HepG2 (cell line): Measurements from ENCODE around the gene ESPNL. TPM values are rescaled to one million over a fixed set of nuclear protein-coding genes. Genes with fewer than 3 reads are reported as not detected.

Experiments
- ATAC-seq: fragments of 200-7000 bp; cut with Tn5 transposase; 3 replicates; pipeline ENCODE4 v1.9.1; 2020; ENCODE audit warnings: mild to moderate bottlenecking, moderate library complexity
- BruUV-seq: library from RNA; stranded (reverse); fragments of 400-500 nt; replicated peaks from 2 replicates; lab custom pipeline; 2021; lab: Mats Ljungman, UMichigan
- CTCF ChIA-PET: fragments of 300-600 bp; formaldehyde crosslinking; extraction: SDS; loops from one replicate; lab custom pipeline; 2021; ENCODE audit warnings: low total read pairs, inconsistent platforms, low intra/inter-chr PET ratio; lab: Yijun Ruan, JAX
- POLR2A ChIA-PET: fragments of 350-600 bp; sonication (Branson Sonifier 250); formaldehyde crosslinking; loops from one replicate; lab custom pipeline; 2020; ENCODE audit warnings: antibody characterized with exemption, inconsistent platforms; lab: Yijun Ruan, JAX
- DNase-seq: peaks from one replicate; pipeline ENCODE4 v3.0.0-alpha.2; 2015; ENCODE audit warnings: low spot score
- FAIRE-seq: peaks from 3 replicates; lab custom pipeline; 2011; peaks lifted over from hg19 to GRCh38; lab: Jason Lieb, UNC
- H2AFZ ChIP-seq: one replicate; pipeline ENCODE4 v1.6.1; 2011; ENCODE audit warnings: low read length, inconsistent platforms
- H3K27ac ChIP-seq: fragments of 300-600 bp; 3 replicates; pipeline ENCODE4 v1.8.0; 2011; ENCODE audit warnings: mixed run types, mild to moderate bottlenecking, mixed read lengths, low read length, inconsistent platforms; ENCODE audit not compliant: insufficient read depth; ENCODE audit errors: extremely low read length
- H3K27me3 ChIP-seq, 2 experiments: fragments of 200-600 bp in 1 of 2; 2 replicates in 1 of 2; 3 replicates in 1 of 2; pipeline versions ENCODE4 v1.6.0 to v1.8.0; 2011; ENCODE audit warnings: low read length in 2 of 2, mild to moderate bottlenecking in 2 of 2, moderate library complexity in 2 of 2, inconsistent platforms in 1 of 2; ENCODE audit not compliant: insufficient read depth in 2 of 2, control insufficient read depth in 1 of 2
- H3K36me3 ChIP-seq, 2 experiments: fragments of 200-600 bp in 1 of 2; replicated peaks in 1 of 2; 2 replicates in 1 of 2; 3 replicates in 1 of 2; pipeline versions ENCODE4 v1.5.1 to v1.8.0; 2011; ENCODE audit warnings: low read length in 2 of 2, inconsistent platforms in 1 of 2; ENCODE audit not compliant: insufficient read depth in 2 of 2, control insufficient read depth in 1 of 2
- H3K4me1 ChIP-seq: 2 replicates; pipeline ENCODE4 v1.5.1; 2012; ENCODE audit warnings: low read length, inconsistent platforms; ENCODE audit not compliant: insufficient read depth
- H3K4me2 ChIP-seq: 2 replicates; pipeline ENCODE4 v1.6.0; 2011; ENCODE audit warnings: low read depth, low read length, inconsistent platforms
- H3K4me3 ChIP-seq, 3 experiments: fragments of 200-600 bp in 1 of 3; sonication (generic), shearing (Covaris generic) in 1 of 3; replicated peaks in 1 of 3; 2 replicates each; pipeline ENCODE4 v1.5.1; 2011 to 2016; ENCODE audit warnings: low read length in 3 of 3, inconsistent platforms in 2 of 3, low read depth in 2 of 3, mild to moderate bottlenecking in 2 of 3, control low read depth in 1 of 3, mixed read lengths in 1 of 3; ENCODE audit not compliant: insufficient read depth in 1 of 3
- H3K79me2 ChIP-seq: one replicate; pipeline ENCODE4 v1.6.1; 2011; ENCODE audit warnings: low read length, inconsistent platforms; ENCODE audit not compliant: insufficient read depth
- H3K9ac ChIP-seq: 2 replicates; pipeline ENCODE4 v1.6.0; 2011; ENCODE audit warnings: mild to moderate bottlenecking, low read depth, low read length, inconsistent platforms; ENCODE audit not compliant: insufficient read depth
- H3K9me3 ChIP-seq: 2 replicates; pipeline ENCODE4 v1.5.1; 2012; ENCODE audit warnings: mild to moderate bottlenecking, low read length
- H4K20me1 ChIP-seq: 2 replicates; pipeline ENCODE4 v1.6.0; 2011; ENCODE audit warnings: inconsistent platforms, mild to moderate bottlenecking, low read length, moderate library complexity; ENCODE audit not compliant: insufficient read depth
- CHD4 ChIP-seq: fragments of 200-600 bp; sonication (generic); IDR thresholded peaks from 2 replicates; pipeline ENCODE4 v1.7.0; 2017; ENCODE audit warnings: mild to moderate bottlenecking, low read length, borderline replicate concordance
- FOSL1 ChIP-seq: sonication (generic); formaldehyde crosslinking; IDR thresholded peaks from 2 replicates; pipeline ENCODE4 v1.9.0; 2021; ENCODE audit warnings: missing genetic modification reagents, borderline replicate concordance
- KDM5A ChIP-seq: fragments of 200-600 bp; sonication (generic); IDR thresholded peaks from 2 replicates; pipeline ENCODE4 v1.7.0; 2018; ENCODE audit warnings: antibody characterized with exemption, mild to moderate bottlenecking, low read length, borderline replicate concordance
- NAIF1 ChIP-seq: sonication (generic); formaldehyde crosslinking; IDR thresholded peaks from 2 replicates; pipeline ENCODE4 v1.5.0; 2020; ENCODE audit warnings: mild to moderate bottlenecking, missing genetic modification reagents, borderline replicate concordance
- RFXAP ChIP-seq: sonication (generic); formaldehyde crosslinking; IDR thresholded peaks from 2 replicates; pipeline ENCODE4 v1.4.0; 2020; ENCODE audit warnings: missing genetic modification reagents, borderline replicate concordance
- TSC22D2 ChIP-seq: sonication (generic); formaldehyde crosslinking; IDR thresholded peaks from 2 replicates; pipeline ENCODE4 v1.5.1; 2020; ENCODE audit warnings: missing genetic modification reagents, mild to moderate bottlenecking, borderline replicate concordance
- ZBTB38 ChIP-seq: sonication (generic); formaldehyde crosslinking; IDR thresholded peaks from 2 replicates; pipeline ENCODE4 v1.5.1; 2020; ENCODE audit warnings: mild to moderate bottlenecking, missing genetic modification reagents
- whole genome bisulfite sequencing: methylation state at CpG from one replicate; pipeline ENCODE4 v1.1.6; 2017; ENCODE audit warnings: low lambda C conversion rate; 5-methylcytosine and 5-hydroxymethylcytosine counted together
- in situ Hi-C: cut with HindIII; loops from 2 replicates; pipeline ENCODE4 v1.10.0; 2017; ENCODE audit warnings: low pct_unique_long_range_greater_than_20kb; ENCODE audit not compliant: extremely low pct_ligation_motif_present
- intact Hi-C: fragments of 100-400 bp; cut with micrococcal nuclease; formaldehyde crosslinking; loops from one replicate; pipeline ENCODE4 v1.10.0; 2022; ENCODE audit not compliant: unreplicated experiment
- polyA plus RNA-seq, 8 experiments: library from polyadenylated mRNA; depleted of rRNA in 3 of 8; stranded (reverse) in 7 of 8; unstranded in 1 of 8; fragments of >200 nt; fragmentation: Illumina TruSeq in 4 of 8; extraction: Trizol in 4 of 8; gene quantifications; 2 replicates each; pipeline versions ENCODE4 v1.2.1 to v1.2.3, GENCODE V29; 2011 to 2016; ENCODE audit warnings: low read depth in 4 of 8, missing spikeins in 1 of 8, mixed read lengths in 1 of 8; ENCODE audit not compliant: insufficient read depth in 1 of 8
- total RNA-seq, 5 experiments: library from RNA; depleted of rRNA; stranded (reverse); fragments of >200 nt; fragmentation: Illumina TruSeq; extraction: Trizol; gene quantifications; 2 replicates each; pipeline ENCODE4 v1.2.3, GENCODE V29; 2016; ENCODE audit warnings: low read depth in 1 of 5
- TF ChIP-seq, protein P1 (sequence below), 2 experiments: sonication (generic) in 1 of 2; formaldehyde crosslinking in 1 of 2; IDR thresholded peaks; 2 replicates each; pipeline versions ENCODE4 v1.4.0 to v1.6.1; 2016 to 2020; ENCODE audit warnings: borderline replicate concordance in 1 of 2, low read depth in 1 of 2, mild to moderate bottlenecking in 1 of 2, missing genetic modification reagents in 1 of 2
- TF ChIP-seq, protein P2 (sequence below): IDR thresholded peaks from 2 replicates; pipeline ENCODE4 v1.6.1; 2016; ENCODE audit warnings: control low read depth

The ESPNL gene
- total and polyA plus RNA-seq, 2 of the 13 experiments (the other 11 are each of a cell fraction or from before 2014, with no cell fraction given), result 0.45 to 0.80 TPM

DNA sequence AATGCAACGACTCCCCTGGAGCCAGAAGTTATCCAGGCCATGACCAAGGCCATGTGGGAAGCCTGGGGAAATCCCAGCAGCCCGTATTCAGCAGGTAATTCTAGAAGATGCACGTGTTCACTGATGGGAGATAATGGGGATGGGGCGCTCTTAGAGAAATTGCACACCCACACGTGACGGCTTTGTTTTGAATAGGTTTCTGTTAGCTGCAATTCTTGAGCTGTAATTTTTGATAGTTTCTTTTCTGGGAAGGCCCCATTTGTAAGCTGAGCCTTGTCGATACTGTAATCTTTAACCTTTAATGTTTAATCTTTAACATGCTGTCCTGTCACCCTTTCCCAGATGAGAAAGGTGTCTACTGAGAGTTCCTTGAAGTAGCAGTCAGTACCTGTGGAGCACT lies 35.8 kb upstream of the ESPNL start:
- Histone ChIP-seq H3K27me3 (no peaks in the 10 kb centered on the region; a peak in 1 of 5 replicates), H3K27ac (peak overlapping the region; percentile 60), H3K4me2 (peak overlapping the region; percentile 95), H4K20me1 (no peaks in the 10 kb centered on the region), H3K9me3 (no peaks in the 10 kb centered on the region), H3K79me2 (peaks cover 34% of the 10 kb centered on the region), H3K4me3 (no peak overlapping the region; a peak in 1 of 6 replicates), H3K4me1 (peaks cover 48% of the 10 kb centered on the region), H2AFZ (no peak overlapping the region), H3K9ac (no peak overlapping the region; the same call in 1 of the 2 replicates), H3K36me3 (peaks cover 10 to 41% of the 10 kb centered on the region in 2 experiments)
- no TSS peak for BruUV-seq
- WGBS, result 65% methylated on average over 7 of the region's 7 CpGs
- ATAC-seq (no peak), FAIRE-seq (no peak), DNase-seq (no peak)
- TF ChIP-seq, protein P1, sequence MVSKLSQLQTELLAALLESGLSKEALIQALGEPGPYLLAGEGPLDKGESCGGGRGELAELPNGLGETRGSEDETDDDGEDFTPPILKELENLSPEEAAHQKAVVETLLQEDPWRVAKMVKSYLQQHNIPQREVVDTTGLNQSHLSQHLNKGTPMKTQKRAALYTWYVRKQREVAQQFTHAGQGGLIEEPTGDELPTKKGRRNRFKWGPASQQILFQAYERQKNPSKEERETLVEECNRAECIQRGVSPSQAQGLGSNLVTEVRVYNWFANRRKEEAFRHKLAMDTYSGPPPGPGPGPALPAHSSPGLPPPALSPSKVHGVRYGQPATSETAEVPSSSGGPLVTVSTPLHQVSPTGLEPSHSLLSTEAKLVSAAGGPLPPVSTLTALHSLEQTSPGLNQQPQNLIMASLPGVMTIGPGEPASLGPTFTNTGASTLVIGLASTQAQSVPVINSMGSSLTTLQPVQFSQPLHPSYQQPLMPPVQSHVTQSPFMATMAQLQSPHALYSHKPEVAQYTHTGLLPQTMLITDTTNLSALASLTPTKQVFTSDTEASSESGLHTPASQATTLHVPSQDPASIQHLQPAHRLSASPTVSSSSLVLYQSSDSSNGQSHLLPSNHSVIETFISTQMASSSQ (IDR thresholded peaks at IDR 0.05; ENCODE audit: low read depth), result 0 out of 2 replicates have a peak, but pooled peaks have one; percentile 52
- TF ChIP-seq, protein P1 (CRISPR knock-in tag; IDR thresholded peaks at IDR 0.05; ENCODE audit: borderline replicate concordance), result no peak
- TF ChIP-seq CHD4 (0 out of 2 replicates have a peak, but pooled peaks have one; percentile 34), FOSL1 (no peak), ZBTB38 (CRISPR knock-in tag) (0 out of 2 replicates have a peak, but pooled peaks have one; percentile 10), NAIF1 (CRISPR knock-in tag) (0 out of 2 replicates have a peak, but pooled peaks have one; percentile 24), KDM5A (no peak), TSC22D2 (CRISPR knock-in tag) (no peak), RFXAP (CRISPR knock-in tag) (0 out of 2 replicates have a peak, but pooled peaks have one; percentile 5)
- TF ChIP-seq, protein P2, sequence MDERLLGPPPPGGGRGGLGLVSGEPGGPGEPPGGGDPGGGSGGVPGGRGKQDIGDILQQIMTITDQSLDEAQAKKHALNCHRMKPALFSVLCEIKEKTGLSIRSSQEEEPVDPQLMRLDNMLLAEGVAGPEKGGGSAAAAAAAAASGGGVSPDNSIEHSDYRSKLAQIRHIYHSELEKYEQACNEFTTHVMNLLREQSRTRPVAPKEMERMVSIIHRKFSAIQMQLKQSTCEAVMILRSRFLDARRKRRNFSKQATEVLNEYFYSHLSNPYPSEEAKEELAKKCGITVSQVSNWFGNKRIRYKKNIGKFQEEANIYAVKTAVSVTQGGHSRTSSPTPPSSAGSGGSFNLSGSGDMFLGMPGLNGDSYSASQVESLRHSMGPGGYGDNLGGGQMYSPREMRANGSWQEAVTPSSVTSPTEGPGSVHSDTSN (CRISPR knock-in tag), result no peak
- ChIA-PET POLR2A (interaction anchor here (1.2 to 3.8 kb wide), 4 partner anchors 9 to 42 kb away, joined by 4 to 11 read pairs (median 7); no protein-coding TSS in a partner anchor), CTCF (no interaction called here)
- intact Hi-C loops, result loop anchor here (5.0 to 10.0 kb wide), 3 partner anchors 97 to 380 kb away; partner anchors contain the start of genes PER2 and UBE2F
- in situ Hi-C loops, result loop anchor here (5.0 kb wide), 1 partner anchor 97 kb away; the partner anchor contains the start of gene UBE2F
